Neural cell (in vitro differentiated cells): Measurements from ENCODE around the gene BCL7B.

Source experiments
- CTCF ChIP-seq: fragments of 450-650 bp; IDR thresholded peaks from 2 replicates; pipeline ENCODE4 v1.5.1; 2014; ENCODE audit warnings: antibody characterized with exemption, mild to moderate bottlenecking, moderate library complexity; ENCODE audit not compliant: poor library complexity, severe bottlenecking
- EP300 ChIP-seq: fragments of 450-650 bp; conservative IDR thresholded peaks from 2 replicates; pipeline ENCODE4 v1.6.1; 2014; ENCODE audit warnings: antibody characterized with exemption, mild to moderate bottlenecking, moderate library complexity; ENCODE audit not compliant: poor library complexity, severe bottlenecking
- EZH2 ChIP-seq: fragments of 200-600, 300-800 bp; shearing (Covaris generic), sonication (generic); IDR thresholded peaks from 2 replicates; pipeline ENCODE4 v1.6.1; 2014; ENCODE audit warnings: antibody characterized with exemption, low read length, borderline replicate concordance, mild to moderate bottlenecking; ENCODE audit not compliant: insufficient read depth, poor library complexity, severe bottlenecking
- MXI1 ChIP-seq: fragments of 450-650 bp; conservative IDR thresholded peaks from 2 replicates; pipeline ENCODE4 v1.6.1; 2014; ENCODE audit warnings: antibody characterized with exemption, mild to moderate bottlenecking; ENCODE audit not compliant: poor library complexity, severe bottlenecking
- POLR2AphosphoS5 ChIP-seq: IDR thresholded peaks from 2 replicates; pipeline ENCODE4 v1.6.1; 2012
- RAD21 ChIP-seq: fragments of 450-650 bp; conservative IDR thresholded peaks from 2 replicates; pipeline ENCODE4 v1.6.1; 2014; ENCODE audit warnings: antibody characterized with exemption, mild to moderate bottlenecking, moderate library complexity
- TAF1 ChIP-seq: IDR thresholded peaks from 2 replicates; pipeline ENCODE4 v1.6.1; 2012; ENCODE audit warnings: low read depth
- TF ChIP-seq, protein P1 (sequence below): IDR thresholded peaks from 2 replicates; pipeline ENCODE4 v1.6.1; 2012; ENCODE audit warnings: borderline replicate concordance

GRCh38 chr7:73496626-73497025 lies 60.9 kb downstream of the BCL7B start:
- TF ChIP-seq TAF1 (no peak), CTCF (no peak), EZH2 (no peak), POLR2AphosphoS5 (no peak), EP300 (no peak), MXI1 (no peak), RAD21 (no peak)
- TF ChIP-seq, protein P1, sequence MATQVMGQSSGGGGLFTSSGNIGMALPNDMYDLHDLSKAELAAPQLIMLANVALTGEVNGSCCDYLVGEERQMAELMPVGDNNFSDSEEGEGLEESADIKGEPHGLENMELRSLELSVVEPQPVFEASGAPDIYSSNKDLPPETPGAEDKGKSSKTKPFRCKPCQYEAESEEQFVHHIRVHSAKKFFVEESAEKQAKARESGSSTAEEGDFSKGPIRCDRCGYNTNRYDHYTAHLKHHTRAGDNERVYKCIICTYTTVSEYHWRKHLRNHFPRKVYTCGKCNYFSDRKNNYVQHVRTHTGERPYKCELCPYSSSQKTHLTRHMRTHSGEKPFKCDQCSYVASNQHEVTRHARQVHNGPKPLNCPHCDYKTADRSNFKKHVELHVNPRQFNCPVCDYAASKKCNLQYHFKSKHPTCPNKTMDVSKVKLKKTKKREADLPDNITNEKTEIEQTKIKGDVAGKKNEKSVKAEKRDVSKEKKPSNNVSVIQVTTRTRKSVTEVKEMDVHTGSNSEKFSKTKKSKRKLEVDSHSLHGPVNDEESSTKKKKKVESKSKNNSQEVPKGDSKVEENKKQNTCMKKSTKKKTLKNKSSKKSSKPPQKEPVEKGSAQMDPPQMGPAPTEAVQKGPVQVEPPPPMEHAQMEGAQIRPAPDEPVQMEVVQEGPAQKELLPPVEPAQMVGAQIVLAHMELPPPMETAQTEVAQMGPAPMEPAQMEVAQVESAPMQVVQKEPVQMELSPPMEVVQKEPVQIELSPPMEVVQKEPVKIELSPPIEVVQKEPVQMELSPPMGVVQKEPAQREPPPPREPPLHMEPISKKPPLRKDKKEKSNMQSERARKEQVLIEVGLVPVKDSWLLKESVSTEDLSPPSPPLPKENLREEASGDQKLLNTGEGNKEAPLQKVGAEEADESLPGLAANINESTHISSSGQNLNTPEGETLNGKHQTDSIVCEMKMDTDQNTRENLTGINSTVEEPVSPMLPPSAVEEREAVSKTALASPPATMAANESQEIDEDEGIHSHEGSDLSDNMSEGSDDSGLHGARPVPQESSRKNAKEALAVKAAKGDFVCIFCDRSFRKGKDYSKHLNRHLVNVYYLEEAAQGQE = no peak
